HepG2 (cell line): ENCODE measurements around the gene IPP. TPM values are rescaled to one million over a fixed set of nuclear protein-coding genes. Genes with fewer than 3 reads are reported as not detected.

Experiments used
- BHLHE40 ChIP-seq: IDR thresholded peaks from 2 replicates; pipeline ENCODE4 v1.6.1; 2011; ENCODE audit warnings: low read length, improper control_type of control experiment
- CSRNP1 ChIP-seq: sonication (generic); formaldehyde crosslinking; IDR thresholded peaks from 2 replicates; pipeline ENCODE4 v1.8.1; 2023; ENCODE audit warnings: mild to moderate bottlenecking, missing genetic modification reagents
- ESRRA ChIP-seq: sonication (generic); formaldehyde crosslinking; IDR thresholded peaks from 2 replicates; pipeline ENCODE4 v1.5.1; 2020; ENCODE audit warnings: mild to moderate bottlenecking, low read depth, missing genetic modification reagents
- FOSL2 ChIP-seq: sonication (generic); formaldehyde crosslinking; IDR thresholded peaks from 2 replicates; pipeline ENCODE4 v1.4.0; 2020; ENCODE audit warnings: missing genetic modification reagents
- GLMP ChIP-seq: sonication (generic); formaldehyde crosslinking; IDR thresholded peaks from 2 replicates; pipeline ENCODE4 v1.9.0; 2021; ENCODE audit warnings: missing genetic modification reagents, mild to moderate bottlenecking, borderline replicate concordance
- GPN1 ChIP-seq: sonication (generic); formaldehyde crosslinking; IDR thresholded peaks from 2 replicates; pipeline ENCODE4 v1.5.1; 2020; ENCODE audit warnings: missing genetic modification reagents, borderline replicate concordance
- GZF1 ChIP-seq: sonication (generic); formaldehyde crosslinking; IDR thresholded peaks from 2 replicates; pipeline ENCODE4 v1.5.1; 2020; ENCODE audit warnings: mild to moderate bottlenecking, missing genetic modification reagents
- KLF12 ChIP-seq: sonication (generic); formaldehyde crosslinking; IDR thresholded peaks from 2 replicates; pipeline ENCODE4 v1.4.0; 2020; ENCODE audit warnings: missing genetic modification reagents, borderline replicate concordance
- PHF20 ChIP-seq: sonication (generic); formaldehyde crosslinking; IDR thresholded peaks from 2 replicates; pipeline ENCODE4 v1.5.0; 2020; ENCODE audit warnings: mild to moderate bottlenecking, missing genetic modification reagents
- SNAPC2 ChIP-seq: sonication (generic); formaldehyde crosslinking; IDR thresholded peaks from 2 replicates; pipeline ENCODE4 v1.8.1; 2022; ENCODE audit warnings: mild to moderate bottlenecking, missing genetic modification reagents
- ZFP1 ChIP-seq: IDR thresholded peaks from 2 replicates; pipeline ENCODE4 v1.6.1; 2016
- ZNF333 ChIP-seq: sonication (generic); formaldehyde crosslinking; IDR thresholded peaks from 2 replicates; pipeline ENCODE4 v1.4.0; 2020; ENCODE audit warnings: mild to moderate bottlenecking, missing genetic modification reagents, borderline replicate concordance
- ZNF354B ChIP-seq: sonication (generic); formaldehyde crosslinking; IDR thresholded peaks from 2 replicates; pipeline ENCODE4 v1.8.0; 2022; ENCODE audit warnings: mild to moderate bottlenecking, missing genetic modification reagents
- ZNF362 ChIP-seq: sonication (generic); formaldehyde crosslinking; IDR thresholded peaks from 2 replicates; pipeline ENCODE4 v1.4.0; 2020; ENCODE audit warnings: missing genetic modification reagents, mild to moderate bottlenecking, borderline replicate concordance
- ZNF567 ChIP-seq: sonication (generic); formaldehyde crosslinking; IDR thresholded peaks from 2 replicates; pipeline ENCODE4 v1.8.1; 2023; ENCODE audit warnings: mild to moderate bottlenecking, missing genetic modification reagents, borderline replicate concordance
- ZNF615 ChIP-seq: sonication (generic); formaldehyde crosslinking; IDR thresholded peaks from 2 replicates; pipeline ENCODE4 v1.5.0; 2020; ENCODE audit warnings: mild to moderate bottlenecking, missing genetic modification reagents, borderline replicate concordance
- ZNF713 ChIP-seq: sonication (generic); formaldehyde crosslinking; IDR thresholded peaks from 2 replicates; pipeline ENCODE4 v1.4.0; 2020; ENCODE audit warnings: mild to moderate bottlenecking, missing genetic modification reagents
- ZXDC ChIP-seq: sonication (generic); formaldehyde crosslinking; IDR thresholded peaks from 2 replicates; pipeline ENCODE4 v1.5.0; 2020; ENCODE audit warnings: mild to moderate bottlenecking, missing genetic modification reagents
- polyA plus RNA-seq, 8 experiments: library from polyadenylated mRNA; depleted of rRNA in 3 of 8; stranded (reverse) in 7 of 8; unstranded in 1 of 8; fragments of >200 nt; fragmentation: Illumina TruSeq in 4 of 8; extraction: Trizol in 4 of 8; gene quantifications; 2 replicates each; pipeline versions ENCODE4 v1.2.1 to v1.2.3, GENCODE V29; 2011 to 2016; ENCODE audit warnings: low read depth in 4 of 8, missing spikeins in 1 of 8, mixed read lengths in 1 of 8; ENCODE audit not compliant: insufficient read depth in 1 of 8
- total RNA-seq, 5 experiments: library from RNA; depleted of rRNA; stranded (reverse); fragments of >200 nt; fragmentation: Illumina TruSeq; extraction: Trizol; gene quantifications; 2 replicates each; pipeline ENCODE4 v1.2.3, GENCODE V29; 2016; ENCODE audit warnings: low read depth in 1 of 5
- TF ChIP-seq, protein P1 (sequence below): sonication (generic); formaldehyde crosslinking; IDR thresholded peaks from 2 replicates; pipeline ENCODE4 v1.4.0; 2020; ENCODE audit warnings: mild to moderate bottlenecking, missing genetic modification reagents

IPP gene
- total and polyA plus RNA-seq, 2 of the 13 experiments (the other 11 are each of a cell fraction or from before 2014, with no cell fraction given), result 3.0 to 9.7 TPM

DNA sequence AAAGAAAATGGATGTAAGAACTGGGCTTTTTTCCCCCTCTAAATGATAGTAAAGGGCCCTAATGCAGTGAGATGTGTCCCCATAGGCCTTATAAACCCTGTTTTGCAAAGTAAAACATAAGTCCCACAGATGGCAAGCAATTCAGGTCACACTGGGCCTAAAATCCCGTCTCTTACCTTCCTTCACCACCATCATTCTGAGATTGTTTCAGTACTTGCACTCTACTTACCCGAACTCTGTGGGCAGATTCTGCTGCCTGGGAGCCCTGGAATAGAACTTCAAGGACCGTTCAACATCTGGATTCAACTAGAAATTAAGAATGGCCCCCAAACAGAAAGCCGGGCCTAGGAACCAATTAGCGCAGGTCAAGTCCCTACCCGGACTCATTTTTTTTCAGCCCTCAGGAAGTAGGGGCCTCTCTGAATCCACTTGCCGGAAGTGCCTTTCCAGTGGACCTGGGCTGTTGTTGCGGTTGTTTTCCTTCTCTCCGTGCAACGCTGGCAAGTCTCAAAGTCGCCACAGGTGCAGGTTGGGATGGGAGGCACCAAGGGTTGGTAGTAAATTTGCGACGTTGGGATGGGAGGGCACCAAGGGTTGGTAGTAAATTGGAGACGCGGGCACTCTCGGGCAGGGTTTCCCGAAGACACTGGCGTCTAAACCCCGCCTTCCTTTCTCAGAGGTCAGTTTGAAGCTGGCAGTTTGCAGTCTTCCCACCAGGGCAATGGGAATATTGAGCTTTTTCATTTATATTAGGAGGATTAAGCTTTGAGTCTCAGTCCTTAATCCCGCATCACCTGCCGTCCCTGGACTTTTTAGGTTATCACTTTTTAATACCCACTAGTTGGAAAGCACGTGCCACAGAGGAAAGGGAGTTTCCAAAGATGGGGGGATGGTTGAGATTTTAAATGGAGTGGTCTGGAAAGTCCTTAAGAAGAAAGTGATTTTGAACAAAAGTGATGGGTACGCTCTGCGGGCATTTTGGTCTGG is 62.4 kb downstream of the IPP start, which contains the start of gene TMEM69 (continued):
- TF ChIP-seq ZXDC (CRISPR knock-in tag) (0 out of 2 replicates have a peak, but pooled peaks have one; percentile 44), ZNF615 (CRISPR knock-in tag) (no peak), ESRRA (CRISPR knock-in tag) (no peak), ZNF567 (0 out of 2 replicates have a peak, but pooled peaks have one; percentile 2), ZNF362 (CRISPR knock-in tag) (no peak), ZFP1 (0 out of 2 replicates have a peak, but pooled peaks have one; percentile 49), PHF20 (CRISPR knock-in tag) (peak; percentile 86), ZNF354B (CRISPR knock-in tag) (0 out of 2 replicates have a peak, but pooled peaks have one; percentile 41), ZNF333 (CRISPR knock-in tag) (no peak), SNAPC2 (CRISPR knock-in tag) (peak; percentile 71; the same call in 1 of the 2 replicates), KLF12 (CRISPR knock-in tag) (peak; percentile 59; the same call in 1 of the 2 replicates), CSRNP1 (peak; percentile 62; the same call in 1 of the 2 replicates), BHLHE40 (0 out of 2 replicates have a peak, but pooled peaks have one; percentile 18), ZNF713 (CRISPR knock-in tag) (no peak), GZF1 (CRISPR knock-in tag) (no peak), GPN1 (no peak), GLMP (no peak), FOSL2 (peak; percentile 41)
- TF ChIP-seq, protein P1, sequence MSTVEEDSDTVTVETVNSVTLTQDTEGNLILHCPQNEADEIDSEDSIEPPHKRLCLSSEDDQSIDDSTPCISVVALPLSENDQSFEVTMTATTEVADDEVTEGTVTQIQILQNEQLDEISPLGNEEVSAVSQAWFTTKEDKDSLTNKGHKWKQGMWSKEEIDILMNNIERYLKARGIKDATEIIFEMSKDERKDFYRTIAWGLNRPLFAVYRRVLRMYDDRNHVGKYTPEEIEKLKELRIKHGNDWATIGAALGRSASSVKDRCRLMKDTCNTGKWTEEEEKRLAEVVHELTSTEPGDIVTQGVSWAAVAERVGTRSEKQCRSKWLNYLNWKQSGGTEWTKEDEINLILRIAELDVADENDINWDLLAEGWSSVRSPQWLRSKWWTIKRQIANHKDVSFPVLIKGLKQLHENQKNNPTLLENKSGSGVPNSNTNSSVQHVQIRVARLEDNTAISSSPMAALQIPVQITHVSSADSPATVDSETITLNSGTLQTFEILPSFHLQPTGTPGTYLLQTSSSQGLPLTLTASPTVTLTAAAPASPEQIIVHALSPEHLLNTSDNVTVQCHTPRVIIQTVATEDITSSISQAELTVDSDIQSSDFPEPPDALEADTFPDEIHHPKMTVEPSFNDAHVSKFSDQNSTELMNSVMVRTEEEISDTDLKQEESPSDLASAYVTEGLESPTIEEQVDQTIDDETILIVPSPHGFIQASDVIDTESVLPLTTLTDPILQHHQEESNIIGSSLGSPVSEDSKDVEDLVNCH (CRISPR knock-in tag), result no peak
